PFSK-1 (cell line): ENCODE data around the gene COCH.

Experiments
- FOXP2 ChIP-seq: optimal IDR thresholded peaks from 2 replicates; pipeline ENCODE3; 2011; ENCODE audit warnings: borderline replicate concordance, control low read depth, inconsistent platforms; ENCODE audit not compliant: insufficient read depth; ENCODE audit errors: extremely low read length, extremely low read depth
- POLR2AphosphoS5 ChIP-seq: IDR thresholded peaks from 2 replicates; pipeline ENCODE4 v1.6.1; 2012; ENCODE audit warnings: low read depth, mild to moderate bottlenecking, control low read depth, low read length, moderate library complexity
- SIN3A ChIP-seq: IDR thresholded peaks from 2 replicates; pipeline ENCODE4 v1.6.1; 2012; ENCODE audit warnings: mild to moderate bottlenecking, low read length, moderate library complexity, borderline replicate concordance; ENCODE audit not compliant: insufficient read depth
- TAF1 ChIP-seq: IDR thresholded peaks from 2 replicates; pipeline ENCODE4 v1.6.1; 2012; ENCODE audit warnings: low read length, control low read depth, borderline replicate concordance; ENCODE audit not compliant: insufficient read depth
- TF ChIP-seq, protein P1 (sequence below), 2 experiments: IDR thresholded peaks; 2 replicates each; pipeline versions ENCODE4 v1.6.1 to v1.8.0; 2011 to 2012; ENCODE audit warnings: low read depth in 2 of 2, low read length in 2 of 2, control low read depth in 1 of 2, inconsistent platforms in 1 of 2, mild to moderate bottlenecking in 1 of 2, moderate library complexity in 1 of 2; ENCODE audit not compliant: insufficient read depth in 1 of 2

Gene COCH

DNA sequence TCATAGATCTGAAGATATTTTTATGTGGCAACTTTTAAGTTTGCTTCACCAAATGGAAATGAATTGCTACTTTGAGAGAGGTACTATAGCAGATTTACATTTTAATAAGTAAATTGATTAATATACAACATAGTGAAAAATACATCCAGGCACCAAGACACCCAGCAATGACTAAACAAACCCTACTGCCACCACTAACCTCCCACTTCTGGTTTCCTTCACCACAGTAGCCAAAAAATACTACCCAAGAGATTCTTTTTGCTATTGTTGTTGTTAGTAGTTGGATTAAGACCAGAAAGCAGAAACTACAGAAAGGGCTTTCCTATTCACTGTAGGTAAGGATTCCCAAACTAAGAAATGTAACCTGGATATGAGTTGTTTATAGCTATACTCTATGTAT is 54.1 kb downstream of the COCH start:
- no peak for TF ChIP-seq POLR2AphosphoS5
- no peak for TF ChIP-seq TAF1
- TF ChIP-seq, protein P1, sequence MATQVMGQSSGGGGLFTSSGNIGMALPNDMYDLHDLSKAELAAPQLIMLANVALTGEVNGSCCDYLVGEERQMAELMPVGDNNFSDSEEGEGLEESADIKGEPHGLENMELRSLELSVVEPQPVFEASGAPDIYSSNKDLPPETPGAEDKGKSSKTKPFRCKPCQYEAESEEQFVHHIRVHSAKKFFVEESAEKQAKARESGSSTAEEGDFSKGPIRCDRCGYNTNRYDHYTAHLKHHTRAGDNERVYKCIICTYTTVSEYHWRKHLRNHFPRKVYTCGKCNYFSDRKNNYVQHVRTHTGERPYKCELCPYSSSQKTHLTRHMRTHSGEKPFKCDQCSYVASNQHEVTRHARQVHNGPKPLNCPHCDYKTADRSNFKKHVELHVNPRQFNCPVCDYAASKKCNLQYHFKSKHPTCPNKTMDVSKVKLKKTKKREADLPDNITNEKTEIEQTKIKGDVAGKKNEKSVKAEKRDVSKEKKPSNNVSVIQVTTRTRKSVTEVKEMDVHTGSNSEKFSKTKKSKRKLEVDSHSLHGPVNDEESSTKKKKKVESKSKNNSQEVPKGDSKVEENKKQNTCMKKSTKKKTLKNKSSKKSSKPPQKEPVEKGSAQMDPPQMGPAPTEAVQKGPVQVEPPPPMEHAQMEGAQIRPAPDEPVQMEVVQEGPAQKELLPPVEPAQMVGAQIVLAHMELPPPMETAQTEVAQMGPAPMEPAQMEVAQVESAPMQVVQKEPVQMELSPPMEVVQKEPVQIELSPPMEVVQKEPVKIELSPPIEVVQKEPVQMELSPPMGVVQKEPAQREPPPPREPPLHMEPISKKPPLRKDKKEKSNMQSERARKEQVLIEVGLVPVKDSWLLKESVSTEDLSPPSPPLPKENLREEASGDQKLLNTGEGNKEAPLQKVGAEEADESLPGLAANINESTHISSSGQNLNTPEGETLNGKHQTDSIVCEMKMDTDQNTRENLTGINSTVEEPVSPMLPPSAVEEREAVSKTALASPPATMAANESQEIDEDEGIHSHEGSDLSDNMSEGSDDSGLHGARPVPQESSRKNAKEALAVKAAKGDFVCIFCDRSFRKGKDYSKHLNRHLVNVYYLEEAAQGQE (IDR thresholded peaks at IDR 0.05; ENCODE audit: insufficient read depth in 1 of 2, low read depth in 2 of 2, low read length in 2 of 2) = no peak
- TF ChIP-seq SIN3A = no peak
- no peak for TF ChIP-seq FOXP2

DNA sequence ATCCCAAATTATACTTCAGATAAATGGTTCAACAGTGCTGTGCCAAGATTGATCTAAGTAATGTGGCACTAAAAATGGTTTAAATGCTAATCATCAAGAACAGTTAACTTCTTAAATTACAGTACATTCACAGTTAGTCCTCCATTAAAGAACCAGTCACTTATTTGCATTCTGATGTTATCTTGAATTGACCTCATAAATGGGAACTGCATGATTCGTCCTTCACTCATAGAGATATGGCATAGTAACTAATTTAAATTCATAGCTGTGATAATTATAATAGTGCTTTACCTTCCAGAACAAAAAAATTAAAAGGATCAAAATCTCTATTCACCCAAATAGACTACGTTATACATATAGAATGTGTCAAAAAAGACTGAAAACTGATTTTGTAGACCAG is 61.1 kb downstream of the COCH start:
- TF ChIP-seq SIN3A (no peak), TAF1 (no peak), POLR2AphosphoS5 (no peak), FOXP2 (no peak)
- TF ChIP-seq, protein P1 (IDR thresholded peaks at IDR 0.05; ENCODE audit: insufficient read depth in 1 of 2, low read depth in 2 of 2, low read length in 2 of 2) = no peak

DNA sequence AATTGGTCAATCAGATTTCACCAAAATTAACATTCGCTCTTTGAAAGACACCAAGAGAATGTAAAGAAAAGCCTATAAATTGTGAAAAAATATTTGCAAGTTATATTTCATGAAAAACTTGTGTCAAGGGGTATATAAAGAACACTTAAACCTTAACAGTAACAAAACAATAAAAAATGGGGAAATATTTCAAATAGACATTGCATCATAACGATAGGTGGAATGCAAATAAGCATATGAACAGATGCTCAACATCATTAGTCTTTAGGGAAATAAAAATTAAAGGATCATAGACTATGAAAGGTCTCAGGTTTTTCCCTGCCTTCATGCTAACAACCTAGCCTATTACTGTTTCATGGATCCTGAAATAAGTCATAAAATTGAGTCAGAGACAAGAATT is 64.3 kb downstream of the COCH start:
- TF ChIP-seq SIN3A = no peak
- TF ChIP-seq POLR2AphosphoS5 = no peak
- TF ChIP-seq, protein P1 (IDR thresholded peaks at IDR 0.05; ENCODE audit: insufficient read depth in 1 of 2, low read depth in 2 of 2, low read length in 2 of 2) = no peak
